Astrocyte (in vitro differentiated cells and primary cell): ENCODE data around the gene CALD1. TPM values are rescaled to one million over a fixed set of nuclear protein-coding genes. Genes with fewer than 3 reads are reported as not detected.

Experiments used
- DNase-seq: peaks from one replicate; pipeline ENCODE4 v3.0.0-alpha.2; 2010; ENCODE audit warnings: low read depth
- FAIRE-seq: peaks from 2 replicates; lab custom pipeline; 2011; peaks lifted over from hg19 to GRCh38; lab: Jason Lieb, UNC
- H2AFZ ChIP-seq: 2 replicates; pipeline ENCODE4 v1.6.0; 2012; ENCODE audit warnings: low read depth, low read length, inconsistent platforms
- H3K27ac ChIP-seq: 2 replicates; pipeline ENCODE4 v1.5.1; 2011; ENCODE audit warnings: low read depth, low read length, inconsistent platforms
- H3K27me3 ChIP-seq: 2 replicates; pipeline ENCODE4 v1.6.0; 2011; ENCODE audit warnings: low read length, inconsistent platforms; ENCODE audit not compliant: insufficient read depth
- H3K36me3 ChIP-seq: 2 replicates; pipeline ENCODE4 v1.5.1; 2011; ENCODE audit warnings: low read length, inconsistent platforms; ENCODE audit not compliant: insufficient read depth
- H3K4me1 ChIP-seq: 2 replicates; pipeline ENCODE4 v1.5.1; 2011; ENCODE audit warnings: low read length, inconsistent platforms; ENCODE audit not compliant: insufficient read depth
- H3K4me2 ChIP-seq: 2 replicates; pipeline ENCODE4 v1.6.0; 2012; ENCODE audit warnings: low read length, inconsistent platforms
- H3K4me3 ChIP-seq: 2 replicates; pipeline ENCODE4 v1.5.1; 2011; ENCODE audit warnings: low read depth, mild to moderate bottlenecking, low read length, inconsistent platforms; ENCODE audit not compliant: insufficient read depth
- H3K79me2 ChIP-seq: 2 replicates; pipeline ENCODE4 v1.6.0; 2012; ENCODE audit warnings: mild to moderate bottlenecking, low read length, inconsistent platforms; ENCODE audit not compliant: insufficient read depth
- H3K9ac ChIP-seq: 2 replicates; pipeline ENCODE4 v1.6.0; 2012; ENCODE audit warnings: mild to moderate bottlenecking, low read length, inconsistent platforms
- H3K9me3 ChIP-seq: 2 replicates; pipeline ENCODE4 v1.5.1; 2012; ENCODE audit warnings: low read depth, mild to moderate bottlenecking, low read length, inconsistent platforms; ENCODE audit not compliant: insufficient read depth
- H4K20me1 ChIP-seq: 2 replicates; pipeline ENCODE4 v1.6.0; 2012; ENCODE audit warnings: low read length, inconsistent platforms; ENCODE audit not compliant: insufficient read depth
- H3K27ac Mint-ChIP-seq: one replicate; pipeline ENCODE4 v1.8.0; 2021; ENCODE audit warnings: mild to moderate bottlenecking, mixed read lengths; ENCODE audit not compliant: unreplicated experiment
- H3K27me3 Mint-ChIP-seq: one replicate; pipeline ENCODE4 v1.8.0; 2021; ENCODE audit warnings: low read depth, mixed read lengths; ENCODE audit not compliant: unreplicated experiment
- H3K36me3 Mint-ChIP-seq: one replicate; pipeline ENCODE4 v1.8.0; 2021; ENCODE audit warnings: low read depth, mixed read lengths; ENCODE audit not compliant: unreplicated experiment
- H3K4me1 Mint-ChIP-seq: one replicate; pipeline ENCODE4 v1.8.0; 2021; ENCODE audit warnings: low read depth, mixed read lengths; ENCODE audit not compliant: unreplicated experiment
- H3K4me3 Mint-ChIP-seq: one replicate; pipeline ENCODE4 v1.8.0; 2021; ENCODE audit warnings: mild to moderate bottlenecking, moderate library complexity, mixed read lengths; ENCODE audit not compliant: unreplicated experiment
- H3K9me3 Mint-ChIP-seq: one replicate; pipeline ENCODE4 v1.8.0; 2021; ENCODE audit warnings: mild to moderate bottlenecking, mixed read lengths; ENCODE audit not compliant: unreplicated experiment
- EZH2 ChIP-seq: IDR thresholded peaks from 2 replicates; pipeline ENCODE4 v1.6.1; 2012; ENCODE audit warnings: mild to moderate bottlenecking, low read length, inconsistent platforms; ENCODE audit not compliant: insufficient read depth
- total RNA-seq: library from RNA; stranded (reverse); gene quantifications from 2 replicates; pipeline ENCODE4 v1.2.1, GENCODE V29; 2021
- TF ChIP-seq, protein P1 (sequence below): IDR thresholded peaks from 2 replicates; pipeline ENCODE4 v1.5.1; 2011; ENCODE audit warnings: low read depth, mild to moderate bottlenecking, inconsistent platforms, low read length, moderate library complexity; ENCODE audit not compliant: insufficient read depth

Gene CALD1
- total RNA-seq, 1 donor from 2014 or later = 1,872 TPM

DNA sequence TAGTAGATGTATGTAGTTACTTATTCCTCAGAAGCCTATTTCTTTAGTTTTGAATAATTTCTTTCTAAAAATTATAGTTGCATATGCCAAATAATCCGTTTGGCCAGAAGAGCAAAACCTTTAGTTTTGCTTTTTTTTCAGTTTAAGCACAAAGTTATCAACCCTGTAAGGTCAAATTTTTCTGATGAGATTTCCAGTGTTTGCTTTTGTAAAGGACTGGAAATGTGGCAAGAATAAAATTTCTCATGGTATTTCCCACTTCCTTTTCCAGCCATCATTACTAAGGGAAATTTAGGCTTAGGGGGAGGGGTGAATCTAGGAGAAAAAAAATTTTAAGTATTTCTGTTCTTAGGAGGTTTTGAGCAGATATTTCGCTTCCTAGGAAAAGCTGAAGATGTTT, 7.6 kb downstream of the CALD1 start:
- TF ChIP-seq, protein P1, sequence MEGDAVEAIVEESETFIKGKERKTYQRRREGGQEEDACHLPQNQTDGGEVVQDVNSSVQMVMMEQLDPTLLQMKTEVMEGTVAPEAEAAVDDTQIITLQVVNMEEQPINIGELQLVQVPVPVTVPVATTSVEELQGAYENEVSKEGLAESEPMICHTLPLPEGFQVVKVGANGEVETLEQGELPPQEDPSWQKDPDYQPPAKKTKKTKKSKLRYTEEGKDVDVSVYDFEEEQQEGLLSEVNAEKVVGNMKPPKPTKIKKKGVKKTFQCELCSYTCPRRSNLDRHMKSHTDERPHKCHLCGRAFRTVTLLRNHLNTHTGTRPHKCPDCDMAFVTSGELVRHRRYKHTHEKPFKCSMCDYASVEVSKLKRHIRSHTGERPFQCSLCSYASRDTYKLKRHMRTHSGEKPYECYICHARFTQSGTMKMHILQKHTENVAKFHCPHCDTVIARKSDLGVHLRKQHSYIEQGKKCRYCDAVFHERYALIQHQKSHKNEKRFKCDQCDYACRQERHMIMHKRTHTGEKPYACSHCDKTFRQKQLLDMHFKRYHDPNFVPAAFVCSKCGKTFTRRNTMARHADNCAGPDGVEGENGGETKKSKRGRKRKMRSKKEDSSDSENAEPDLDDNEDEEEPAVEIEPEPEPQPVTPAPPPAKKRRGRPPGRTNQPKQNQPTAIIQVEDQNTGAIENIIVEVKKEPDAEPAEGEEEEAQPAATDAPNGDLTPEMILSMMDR = no peak
- TF ChIP-seq EZH2 = no peak
- Histone ChIP-seq H2AFZ (no peak overlapping the region), H3K27me3 (no peaks in the 10 kb centered on the region), H3K9me3 (no peaks in the 10 kb centered on the region), H3K4me1 (peaks cover 73% of the 10 kb centered on the region), H4K20me1 (peaks cover 99% of the 10 kb centered on the region), H3K4me2 (peak overlapping the region; percentile 96), H3K9ac (peak overlapping the region; percentile 59), H3K27ac (peak overlapping the region; percentile 15), H3K36me3 (peaks cover 51% of the 10 kb centered on the region), H3K4me3 (peak overlapping the region; percentile 24), H3K79me2 (peaks cover 100% of the 10 kb centered on the region)
- Mint-ChIP-seq H3K4me3 (peak overlapping the region; percentile 79), H3K36me3 (peaks cover 18% of the 10 kb centered on the region), H3K27me3 (no peaks in the 10 kb centered on the region), H3K9me3 (peaks cover 2% of the 10 kb centered on the region), H3K4me1 (peaks cover 46% of the 10 kb centered on the region), H3K27ac (peak overlapping the region; percentile 58)
- DNase-seq = no peak
- no peak for FAIRE-seq

DNA sequence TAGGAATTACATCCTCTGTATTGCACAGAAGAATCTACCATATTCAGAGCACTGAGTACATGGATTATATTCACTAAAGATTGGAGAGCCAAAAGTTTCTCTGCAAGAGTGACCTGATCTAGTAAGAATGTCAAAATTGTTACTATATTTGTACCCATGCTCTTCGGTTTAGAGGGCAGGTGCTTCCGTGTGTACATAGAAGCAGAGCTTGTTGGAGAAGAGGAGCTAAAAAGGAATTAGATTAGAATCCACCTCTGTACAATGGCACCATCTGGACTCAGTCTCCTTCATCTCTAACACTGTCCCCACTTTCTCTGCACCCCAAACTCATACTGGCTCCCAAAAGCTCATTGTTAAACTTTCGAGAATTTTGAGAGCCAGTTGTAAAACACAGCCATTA, 8.3 kb downstream of the CALD1 start:
- H3K4me1 Mint-ChIP-seq = peaks cover 50% of the 10 kb centered on the region
- no peak overlapping the region for H2AFZ ChIP-seq
- H3K4me1 ChIP-seq = peaks cover 71% of the 10 kb centered on the region
- peak overlapping the region; percentile 96 for H3K4me2 ChIP-seq
- H3K4me3 ChIP-seq = no peak overlapping the region
- H3K36me3 ChIP-seq = peaks cover 51% of the 10 kb centered on the region
- H3K27me3 Mint-ChIP-seq = no peaks in the 10 kb centered on the region
- peaks cover 99% of the 10 kb centered on the region for H4K20me1 ChIP-seq
- H3K4me3 Mint-ChIP-seq = peak overlapping the region; percentile 79
- FAIRE-seq (no peak), DNase-seq (no peak)
- peaks cover 2% of the 10 kb centered on the region for H3K9me3 Mint-ChIP-seq
- no peaks in the 10 kb centered on the region for H3K9me3 ChIP-seq
- H3K36me3 Mint-ChIP-seq = peaks cover 16% of the 10 kb centered on the region
- H3K27ac Mint-ChIP-seq = peak overlapping the region; percentile 58
- peaks cover 100% of the 10 kb centered on the region for H3K79me2 ChIP-seq
- no peaks in the 10 kb centered on the region for H3K27me3 ChIP-seq
- peak overlapping the region; percentile 59 for H3K9ac ChIP-seq
- no peak for TF ChIP-seq EZH2
- TF ChIP-seq, protein P1 = no peak
- peak overlapping the region; percentile 15 for H3K27ac ChIP-seq

DNA sequence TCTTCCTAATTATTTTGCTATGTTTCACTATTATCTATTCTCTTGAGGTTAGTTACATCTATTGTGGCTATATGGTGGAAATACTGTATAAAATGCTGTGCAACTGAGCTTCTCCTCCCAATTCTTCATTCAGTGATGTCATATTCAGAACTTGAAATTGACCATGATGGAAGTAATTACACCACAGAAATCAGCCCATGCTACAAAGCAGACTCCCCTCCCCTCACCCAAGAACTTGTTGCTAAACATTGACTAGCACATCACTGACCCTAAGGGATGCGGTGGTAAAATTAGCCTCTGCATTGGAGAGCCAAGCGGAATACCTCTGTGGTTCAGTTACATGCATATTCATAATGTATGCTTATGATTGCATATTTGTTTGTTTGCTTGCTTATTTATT, 8.8 kb downstream of the CALD1 start:
- no peak overlapping the region for H3K4me3 ChIP-seq
- H3K27ac Mint-ChIP-seq = peak overlapping the region; percentile 58
- H2AFZ ChIP-seq = no peak overlapping the region
- DNase-seq = no peak
- H3K79me2 ChIP-seq = peaks cover 100% of the 10 kb centered on the region
- H3K36me3 Mint-ChIP-seq = peaks cover 18% of the 10 kb centered on the region
- peaks cover 48% of the 10 kb centered on the region for H3K36me3 ChIP-seq
- peaks cover 55% of the 10 kb centered on the region for H3K4me1 Mint-ChIP-seq
- no peak overlapping the region for H3K27ac ChIP-seq
- peaks cover 2% of the 10 kb centered on the region for H3K9me3 Mint-ChIP-seq
- peak overlapping the region; percentile 5 for H3K9ac ChIP-seq
- H4K20me1 ChIP-seq = peaks cover 99% of the 10 kb centered on the region
- no peaks in the 10 kb centered on the region for H3K27me3 Mint-ChIP-seq
- peak overlapping the region; percentile 79 for H3K4me3 Mint-ChIP-seq
- H3K9me3 ChIP-seq = no peaks in the 10 kb centered on the region
- peaks cover 72% of the 10 kb centered on the region for H3K4me1 ChIP-seq
- no peaks in the 10 kb centered on the region for H3K27me3 ChIP-seq
- TF ChIP-seq, protein P1 = no peak
- TF ChIP-seq EZH2 = no peak
- H3K4me2 ChIP-seq = peak overlapping the region; percentile 96
- no peak for FAIRE-seq
